Esophagus squamous epithelium (tissue), 5 donors: ENCODE measurements around the gene C16orf74. TPM values are rescaled to one million over a fixed set of nuclear protein-coding genes. Genes with fewer than 3 reads are reported as not detected.

Experiments
- DNase-seq: peaks from one replicate; lab custom pipeline; 2025; lab: John Stamatoyannopoulos, UW
- H3K27ac ChIP-seq, 4 donors: fragments of 200-600 bp; sonication (generic); one replicate each; pipeline ENCODE4 v1.5.1; 2016 to 2019; ENCODE audit warnings: mild to moderate bottlenecking in 1 of 4
- H3K27me3 ChIP-seq, 4 donors: fragments of 200-600 bp; sonication (generic); 1 replicate in 3 of 4; 2 replicates in 1 of 4; pipeline versions ENCODE4 v1.5.1 to v1.6.0; 2017 to 2021; ENCODE audit warnings: antibody characterized with exemption in 1 of 4
- H3K36me3 ChIP-seq, 3 donors: fragments of 200-600 bp; sonication (generic); one replicate each; pipeline ENCODE4 v1.5.1; 2016 to 2019
- H3K4me1 ChIP-seq, 3 donors: fragments of 200-600 bp; sonication (generic); one replicate each; pipeline ENCODE4 v1.5.1; 2017 to 2019
- H3K4me3 ChIP-seq, 4 donors: fragments of 200-600 bp; sonication (generic); 1 replicate in 3 of 4; 2 replicates in 1 of 4; pipeline ENCODE4 v1.5.1; 2016 to 2019; ENCODE audit warnings: mild to moderate bottlenecking in 2 of 4, moderate library complexity in 1 of 4
- H3K9me3 ChIP-seq, 3 donors: fragments of 200-600 bp; sonication (generic); one replicate each; pipeline ENCODE4 v1.5.1; 2016 to 2019
- POLR2A ChIP-seq, 4 donors: fragments of 450-650 bp; IDR thresholded peaks; one replicate each; pipeline ENCODE4 v1.6.1; 2017; ENCODE audit warnings: antibody characterized with exemption in 4 of 4, mild to moderate bottlenecking in 4 of 4, moderate library complexity in 3 of 4
- WGBS, 2 donors: methylation state at CpG; one replicate each; pipeline ENCODE4 v1.1.5; 2018; 5-methylcytosine and 5-hydroxymethylcytosine counted together
- intact Hi-C: fragments of 100-400 bp; cut with DNase I; formaldehyde crosslinking; loops from one replicate; pipeline ENCODE4 v1.15.0; 2022
- total RNA-seq, 4 donors: library from RNA; depleted of rRNA; stranded (reverse); fragments of >200 nt; gene quantifications; one replicate each; pipeline ENCODE4 v1.1.0, GENCODE V29; 2016
- TF ChIP-seq, protein P1 (sequence below), 6 experiments: fragments of 450-650 bp in 4 of 6; fragments of 200-600 bp in 2 of 6; sonication (generic) in 2 of 6; IDR thresholded peaks; one replicate each; pipeline ENCODE4 v1.5.1; 2016 to 2019; ENCODE audit warnings: antibody characterized with exemption in 6 of 6, mild to moderate bottlenecking in 4 of 6, moderate library complexity in 4 of 6
- donor health status: DM: yes; HTN: yes; CAD: no.

C16orf74 gene
- total RNA-seq, 4 donors from 2014 or later, result 3.8 to 24.8 (median 6.4) TPM

DNA sequence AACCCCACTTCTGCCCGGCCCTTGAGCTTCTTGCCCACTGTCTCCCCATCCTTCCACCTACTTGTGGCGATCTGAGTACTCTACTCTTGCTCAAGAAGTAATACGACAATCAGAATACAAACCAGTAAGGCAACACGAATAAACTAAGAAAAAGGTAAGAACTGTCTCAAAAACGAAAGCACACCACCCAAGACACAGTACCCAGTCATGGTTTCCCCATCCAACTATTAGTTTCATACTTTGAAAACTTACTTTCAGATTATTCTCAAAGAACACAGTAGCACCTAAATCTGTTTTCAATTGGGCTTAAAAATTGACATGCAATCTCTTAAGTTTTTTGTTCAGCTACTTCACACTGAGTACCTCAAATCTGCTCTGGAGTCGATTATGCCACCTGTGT lies 76.1 kb downstream of the C16orf74 start:
- peaks cover 10 to 91% (median 13%) of the 10 kb centered on the region in 3 donors for H3K36me3 ChIP-seq
- peaks cover 0 to 15% (median 8%) of the 10 kb centered on the region in 3 donors for H3K4me1 ChIP-seq
- H3K27me3 ChIP-seq, result no peaks in the 10 kb centered on the region
- peak overlapping the region in 1 of 4 donors; percentile 60 for H3K27ac ChIP-seq
- intact Hi-C loops, result no loop called here
- no peak overlapping the region for H3K4me3 ChIP-seq
- 82 to 86% methylated on average over 6 of the region's 6 CpGs for WGBS, 2 donors
- H3K9me3 ChIP-seq, result no peaks in the 10 kb centered on the region
- DNase-seq, result no peak
- TF ChIP-seq, protein P1, sequence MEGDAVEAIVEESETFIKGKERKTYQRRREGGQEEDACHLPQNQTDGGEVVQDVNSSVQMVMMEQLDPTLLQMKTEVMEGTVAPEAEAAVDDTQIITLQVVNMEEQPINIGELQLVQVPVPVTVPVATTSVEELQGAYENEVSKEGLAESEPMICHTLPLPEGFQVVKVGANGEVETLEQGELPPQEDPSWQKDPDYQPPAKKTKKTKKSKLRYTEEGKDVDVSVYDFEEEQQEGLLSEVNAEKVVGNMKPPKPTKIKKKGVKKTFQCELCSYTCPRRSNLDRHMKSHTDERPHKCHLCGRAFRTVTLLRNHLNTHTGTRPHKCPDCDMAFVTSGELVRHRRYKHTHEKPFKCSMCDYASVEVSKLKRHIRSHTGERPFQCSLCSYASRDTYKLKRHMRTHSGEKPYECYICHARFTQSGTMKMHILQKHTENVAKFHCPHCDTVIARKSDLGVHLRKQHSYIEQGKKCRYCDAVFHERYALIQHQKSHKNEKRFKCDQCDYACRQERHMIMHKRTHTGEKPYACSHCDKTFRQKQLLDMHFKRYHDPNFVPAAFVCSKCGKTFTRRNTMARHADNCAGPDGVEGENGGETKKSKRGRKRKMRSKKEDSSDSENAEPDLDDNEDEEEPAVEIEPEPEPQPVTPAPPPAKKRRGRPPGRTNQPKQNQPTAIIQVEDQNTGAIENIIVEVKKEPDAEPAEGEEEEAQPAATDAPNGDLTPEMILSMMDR (IDR thresholded peaks at IDR 0.05), result no peak
- no peak for TF ChIP-seq POLR2A (IDR thresholded peaks at IDR 0.05)

DNA sequence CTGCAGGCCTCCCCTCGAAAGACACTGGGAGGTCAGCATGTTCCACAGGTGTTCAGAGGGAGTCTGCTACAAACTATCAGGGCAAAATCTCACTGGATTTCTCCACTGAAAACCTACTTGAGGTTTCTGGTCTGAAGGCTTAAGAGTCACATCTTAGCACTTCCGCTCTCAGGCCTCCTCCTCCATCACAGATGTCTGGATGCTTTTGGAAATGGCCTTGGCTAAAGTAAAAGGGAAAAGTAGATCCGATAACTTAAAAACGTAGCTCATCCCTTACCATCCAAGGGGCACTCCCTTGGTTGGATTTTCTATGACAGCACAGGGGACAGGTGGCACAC lies 76.5 kb downstream of the C16orf74 start:
- peak overlapping the region in 2 of 4 donors; percentile 9 to 60 for H3K27ac ChIP-seq
- 77 to 82% methylated on average over 4 of the region's 4 CpGs for WGBS, 2 donors
- peaks cover 10 to 96% (median 13%) of the 10 kb centered on the region in 3 donors for H3K36me3 ChIP-seq
- peaks cover 0 to 15% (median 8%) of the 10 kb centered on the region in 3 donors for H3K4me1 ChIP-seq
- H3K9me3 ChIP-seq, result no peaks in the 10 kb centered on the region
- no peak overlapping the region for H3K4me3 ChIP-seq
- no peaks in the 10 kb centered on the region for H3K27me3 ChIP-seq
- TF ChIP-seq, protein P1 (IDR thresholded peaks at IDR 0.05), result no peak
- no peak for TF ChIP-seq POLR2A (IDR thresholded peaks at IDR 0.05)
- DNase-seq, result no peak
- intact Hi-C loops, result no loop called here

DNA sequence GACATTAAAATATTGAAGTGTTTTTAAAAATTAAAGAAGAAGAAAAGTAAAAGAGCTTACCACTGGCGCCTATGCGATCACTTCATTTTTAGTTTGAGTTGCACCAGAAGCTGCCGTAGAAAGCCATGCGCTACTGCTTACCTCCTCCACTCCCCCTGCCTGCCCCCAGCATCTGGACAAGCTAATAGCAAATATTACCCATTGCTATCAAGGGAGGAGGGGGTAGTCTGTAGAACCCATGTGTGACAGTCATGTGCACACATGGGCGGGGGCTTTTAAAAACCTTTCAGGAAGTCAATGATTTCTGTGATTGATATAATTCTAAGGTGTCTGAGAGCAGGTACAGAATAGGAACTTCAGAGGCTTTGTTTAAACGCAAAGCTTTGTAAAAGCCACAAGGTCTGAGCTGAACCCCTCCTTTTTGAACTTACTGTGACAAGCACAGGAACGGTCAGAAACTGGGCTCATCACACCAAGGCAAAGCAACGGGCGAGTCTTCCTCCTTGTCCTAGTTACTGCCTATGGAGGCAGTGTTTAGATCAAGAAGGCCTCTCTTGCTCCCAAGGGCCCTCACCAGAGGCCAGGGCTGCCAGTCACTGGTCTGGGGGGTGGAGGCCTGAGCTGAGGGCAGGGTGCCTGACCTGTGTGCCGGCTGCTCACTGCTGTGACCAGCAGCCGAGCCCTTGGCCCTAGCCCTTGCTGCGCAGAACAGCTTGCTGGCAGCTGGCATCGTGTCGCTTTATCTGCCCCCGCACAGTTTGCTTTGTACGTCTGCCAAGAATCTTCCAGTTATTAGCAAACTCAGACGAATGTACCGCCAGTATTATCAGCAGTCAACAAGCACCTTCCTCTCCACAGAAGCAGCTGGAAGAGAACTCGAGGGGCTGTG lies 77.1 kb downstream of the C16orf74 start:
- H3K4me3 ChIP-seq, result no peak overlapping the region
- H3K27ac ChIP-seq, result peak overlapping the region in 2 of 4 donors; percentile 9 to 60
- H3K9me3 ChIP-seq, result no peaks in the 10 kb centered on the region
- peaks cover 0 to 15% (median 8%) of the 10 kb centered on the region in 3 donors for H3K4me1 ChIP-seq
- intact Hi-C loops, result no loop called here
- TF ChIP-seq, protein P1 (IDR thresholded peaks at IDR 0.05), result no peak
- TF ChIP-seq POLR2A (IDR thresholded peaks at IDR 0.05), result no peak
- H3K27me3 ChIP-seq, result no peaks in the 10 kb centered on the region
- 52 to 69% methylated on average over 14 to 16 of the region's 19 CpGs for WGBS, 2 donors
- H3K36me3 ChIP-seq, result peaks cover 11 to 98% (median 17%) of the 10 kb centered on the region in 3 donors
- DNase-seq, result no peak

DNA sequence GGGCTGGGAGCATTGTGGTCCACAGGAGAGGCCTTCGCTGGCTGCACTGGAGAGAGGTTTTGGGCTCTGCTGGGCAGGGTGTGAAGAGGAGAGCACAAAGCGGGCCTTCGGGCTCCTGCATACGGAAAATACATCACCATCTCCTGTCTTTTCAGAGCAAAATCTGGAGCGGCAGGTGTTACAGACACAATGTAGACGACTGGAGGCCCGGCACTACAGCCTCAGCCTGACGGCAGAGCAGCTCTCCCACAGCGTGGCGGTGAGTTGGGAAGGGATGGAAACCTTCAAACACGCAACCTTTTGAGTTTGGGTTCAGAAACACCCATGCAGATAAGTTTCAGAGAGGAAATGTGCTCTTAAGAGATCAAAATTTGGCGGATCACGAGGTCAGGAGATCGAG lies 80.1 kb downstream of the C16orf74 start:
- WGBS, 2 donors, result 92 to 97% methylated on average over 9 to 14 of the region's 14 CpGs
- no peak for DNase-seq

More for the DNA sequence above, 80.1 kb downstream of the C16orf74 start:
- Histone ChIP-seq H3K27me3 (no peaks in the 10 kb centered on the region), H3K9me3 (no peaks in the 10 kb centered on the region), H3K4me1 (peaks cover 0 to 15% (median 8%) of the 10 kb centered on the region in 3 donors), H3K36me3 (peaks cover 33 to 98% (median 34%) of the 10 kb centered on the region in 3 donors), H3K4me3 (no peak overlapping the region), H3K27ac (no peak overlapping the region)
- intact Hi-C loops, result no loop called here
- no peak for TF ChIP-seq POLR2A (IDR thresholded peaks at IDR 0.05)
- TF ChIP-seq, protein P1 (IDR thresholded peaks at IDR 0.05), result no peak
